ENCODE results near the gene TACC2.

TACC2 gene

GRCh38 chr10:122186816-122187810, 198.2 kb downstream of the TACC2 start:
- Histone ChIP-seq H3K27me3 (ENCODE audit: control insufficient read depth in 1 of 2, insufficient read depth in 1 of 2, low read length in 2 of 2) (no peaks in the 10 kb centered on the region), H3K14ac (ENCODE audit: low read length in 2 of 2) (peak overlapping the region in 1 of 2 experiments; percentile 41), H3K23ac (ENCODE audit: low read length in 2 of 2) (no peak overlapping the region), H2AFZ (ENCODE audit: low read depth, low read length) (no peak overlapping the region), H3K9ac (ENCODE audit: low read length) (no peak overlapping the region), H2BK5ac (ENCODE audit: low read depth, low read length, poor library complexity, severe bottlenecking) (no peak overlapping the region), H3K79me1 (replicated peaks; ENCODE audit: low read length, poor library complexity, severe bottlenecking) (peaks cover 39% of the 10 kb centered on the region), H3K4me1 (ENCODE audit: control insufficient read depth, insufficient read depth, low read depth, low read length) (peaks cover 29% of the 10 kb centered on the region), H2BK120ac (ENCODE audit: low read depth, low read length) (no peak overlapping the region), H3K9me3 (ENCODE audit: control insufficient read depth, low read length) (no peaks in the 10 kb centered on the region), H3K4ac (ENCODE audit: low read depth in 1 of 2, low read length in 2 of 2) (no peak overlapping the region), H3K18ac (ENCODE audit: low read depth in 1 of 2, low read length in 2 of 2) (no peak overlapping the region), H2BK12ac (ENCODE audit: low read length in 2 of 2) (peak overlapping the region in 1 of 2 experiments; percentile 15), H2AK5ac (ENCODE audit: low read length, severe bottlenecking) (peak overlapping the region; percentile 15), H3K27ac (ENCODE audit: low read length, poor library complexity, severe bottlenecking) (no peak overlapping the region), H3K36me3 (ENCODE audit: control insufficient read depth in 1 of 2, insufficient read depth in 2 of 2, low read depth in 1 of 2, low read length in 2 of 2) (peaks cover 0 to 2% of the 10 kb centered on the region in 2 experiments), H3K4me3 (ENCODE audit: insufficient read depth in 1 of 2, low read depth in 1 of 2, low read length in 2 of 2) (no peak overlapping the region), H4K91ac (ENCODE audit: low read length) (no peak overlapping the region), H2BK15ac (ENCODE audit: low read depth, poor library complexity, severe bottlenecking) (no peak overlapping the region), H4K8ac (ENCODE audit: low read length) (no peak overlapping the region), H3K4me2 (ENCODE audit: low read length, poor library complexity, severe bottlenecking) (no peak overlapping the region)
- DNase-seq, result no peak
- 95% methylated on average over 19 of the region's 19 CpGs for WGBS

- no peak overlapping the region for H2BK15ac ChIP-seq (ENCODE audit: low read depth, poor library complexity, severe bottlenecking)
- no peak overlapping the region for H2AFZ ChIP-seq (ENCODE audit: low read depth, low read length)
- peak overlapping the region in 1 of 2 experiments; percentile 69 for H2BK12ac ChIP-seq (ENCODE audit: low read length in 2 of 2)
- no peak overlapping the region for H3K4me3 ChIP-seq (ENCODE audit: insufficient read depth in 1 of 2, low read depth in 1 of 2, low read length in 2 of 2)
- WGBS, result 98% methylated on average over 10 of the region's 11 CpGs
- no peak overlapping the region for H3K14ac ChIP-seq (ENCODE audit: low read length in 2 of 2)
- H4K91ac ChIP-seq (ENCODE audit: low read length), result no peak overlapping the region
- no peak overlapping the region for H3K9ac ChIP-seq (ENCODE audit: low read length)
- peaks cover 17% of the 10 kb centered on the region for H3K4me1 ChIP-seq (ENCODE audit: control insufficient read depth, insufficient read depth, low read depth, low read length)
- H2BK5ac ChIP-seq (ENCODE audit: low read depth, low read length, poor library complexity, severe bottlenecking), result no peak overlapping the region
- H3K4me2 ChIP-seq (ENCODE audit: low read length, poor library complexity, severe bottlenecking), result no peak overlapping the region
- peaks cover 47% of the 10 kb centered on the region for H3K79me1 ChIP-seq (replicated peaks; ENCODE audit: low read length, poor library complexity, severe bottlenecking)
- H3K18ac ChIP-seq (ENCODE audit: low read depth in 1 of 2, low read length in 2 of 2), result no peak overlapping the region
- no peak overlapping the region for H3K23ac ChIP-seq (ENCODE audit: low read length in 2 of 2)
- no peak overlapping the region for H3K27ac ChIP-seq (ENCODE audit: low read length, poor library complexity, severe bottlenecking)
- H3K27me3 ChIP-seq (ENCODE audit: control insufficient read depth in 1 of 2, insufficient read depth in 1 of 2, low read length in 2 of 2), result no peaks in the 10 kb centered on the region
- H3K4ac ChIP-seq (ENCODE audit: low read depth in 1 of 2, low read length in 2 of 2), result no peak overlapping the region
- H3K36me3 ChIP-seq (ENCODE audit: control insufficient read depth in 1 of 2, insufficient read depth in 2 of 2, low read depth in 1 of 2, low read length in 2 of 2), result peaks cover 0 to 2% of the 10 kb centered on the region in 2 experiments
- H2AK5ac ChIP-seq (ENCODE audit: low read length, severe bottlenecking), result no peak overlapping the region
- no peak overlapping the region for H4K8ac ChIP-seq (ENCODE audit: low read length)
- DNase-seq, result no peak
- H3K9me3 ChIP-seq (ENCODE audit: control insufficient read depth, low read length), result no peaks in the 10 kb centered on the region
- H2BK120ac ChIP-seq (ENCODE audit: low read depth, low read length), result no peak overlapping the region
Observed at GRCh38 chr10:122188706-122189105, 199.7 kb downstream of the TACC2 start.

DNA sequence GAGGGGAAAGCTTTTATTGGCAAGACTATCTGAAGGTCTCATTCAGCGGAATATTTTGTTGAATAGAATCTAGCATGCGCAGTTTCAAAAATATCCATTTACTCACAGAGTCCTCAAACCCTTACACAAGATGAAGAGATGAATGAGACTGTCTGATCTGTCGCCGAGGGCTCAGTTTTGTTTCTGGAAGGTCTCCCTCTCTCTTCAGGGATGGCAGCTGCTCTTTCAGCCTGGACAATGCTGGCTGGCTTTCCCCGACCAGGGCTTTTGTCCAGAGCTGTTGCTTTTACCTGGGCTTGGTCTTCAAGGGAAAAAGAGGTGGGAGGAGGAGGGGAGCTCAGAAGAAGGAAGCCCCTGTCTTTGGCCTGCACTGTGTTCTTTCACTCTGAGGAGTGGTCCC, 200.2 kb downstream of the TACC2 start:
- peaks cover 17% of the 10 kb centered on the region for H3K4me1 ChIP-seq (ENCODE audit: control insufficient read depth, insufficient read depth, low read depth, low read length)
- H2BK120ac ChIP-seq (ENCODE audit: low read depth, low read length), result no peak overlapping the region
- H3K4me3 ChIP-seq (ENCODE audit: insufficient read depth in 1 of 2, low read depth in 1 of 2, low read length in 2 of 2), result no peak overlapping the region
- no peak overlapping the region for H3K4me2 ChIP-seq (ENCODE audit: low read length, poor library complexity, severe bottlenecking)
- H3K9ac ChIP-seq (ENCODE audit: low read length), result no peak overlapping the region
- H3K9me3 ChIP-seq (ENCODE audit: control insufficient read depth, low read length), result no peaks in the 10 kb centered on the region
- no peak overlapping the region for H3K14ac ChIP-seq (ENCODE audit: low read length in 2 of 2)
- H3K27me3 ChIP-seq (ENCODE audit: control insufficient read depth in 1 of 2, insufficient read depth in 1 of 2, low read length in 2 of 2), result no peaks in the 10 kb centered on the region
- no peak overlapping the region for H3K4ac ChIP-seq (ENCODE audit: low read depth in 1 of 2, low read length in 2 of 2)
- H3K18ac ChIP-seq (ENCODE audit: low read depth in 1 of 2, low read length in 2 of 2), result no peak overlapping the region
- H3K23ac ChIP-seq (ENCODE audit: low read length in 2 of 2), result no peak overlapping the region
- no peak overlapping the region for H4K8ac ChIP-seq (ENCODE audit: low read length)
- H3K27ac ChIP-seq (ENCODE audit: low read length, poor library complexity, severe bottlenecking), result no peak overlapping the region
- H2BK15ac ChIP-seq (ENCODE audit: low read depth, poor library complexity, severe bottlenecking), result no peak overlapping the region
- peaks cover 0 to 2% of the 10 kb centered on the region in 2 experiments for H3K36me3 ChIP-seq (ENCODE audit: control insufficient read depth in 1 of 2, insufficient read depth in 2 of 2, low read depth in 1 of 2, low read length in 2 of 2)
- DNase-seq, result no peak
- peaks cover 44% of the 10 kb centered on the region for H3K79me1 ChIP-seq (replicated peaks; ENCODE audit: low read length, poor library complexity, severe bottlenecking)
- WGBS, result 87% methylated on average over 5 of the region's 5 CpGs
- no peak overlapping the region for H2AFZ ChIP-seq (ENCODE audit: low read depth, low read length)
- no peak overlapping the region for H4K91ac ChIP-seq (ENCODE audit: low read length)
- no peak overlapping the region for H2BK5ac ChIP-seq (ENCODE audit: low read depth, low read length, poor library complexity, severe bottlenecking)
- H2BK12ac ChIP-seq (ENCODE audit: low read length in 2 of 2), result no peak overlapping the region
- H2AK5ac ChIP-seq (ENCODE audit: low read length, severe bottlenecking), result no peak overlapping the region

DNA sequence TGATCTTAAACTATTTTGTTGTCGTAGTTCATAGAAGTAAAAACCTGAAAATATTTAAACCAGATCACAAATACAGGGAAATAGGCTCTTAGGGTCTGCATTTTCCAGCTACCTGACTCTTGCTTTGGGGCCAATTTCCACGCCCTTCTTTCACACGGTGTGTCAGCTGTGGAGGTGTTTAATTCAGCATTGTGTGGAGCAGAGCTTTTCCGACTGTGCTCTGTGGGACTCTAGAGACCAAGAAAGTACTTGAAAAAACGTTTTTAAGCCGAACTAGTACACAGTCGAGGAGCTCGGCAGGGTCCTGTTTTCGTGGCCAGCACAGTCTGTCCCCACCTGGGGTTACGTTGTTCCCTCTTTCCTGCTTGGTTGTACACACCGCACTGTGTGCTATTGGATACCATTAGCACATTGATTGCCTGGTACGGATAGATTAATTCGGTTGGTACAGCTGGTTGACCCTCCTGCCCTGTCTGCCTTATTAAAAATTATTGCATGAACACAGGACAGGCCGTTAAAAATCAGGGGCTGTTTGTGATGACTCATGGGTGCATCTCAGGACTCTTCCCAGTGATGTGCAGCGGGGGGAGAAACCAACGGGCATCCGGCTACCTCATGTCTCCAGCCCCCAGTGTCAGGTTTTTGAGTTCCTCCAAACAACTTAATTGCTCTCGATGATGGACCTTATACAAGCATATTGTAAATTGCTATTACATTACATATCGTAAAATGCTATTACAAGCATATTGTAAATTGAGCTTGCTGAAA, 201.4 kb downstream of the TACC2 start:
- peak overlapping the region in 1 of 2 experiments; percentile 42 for H3K23ac ChIP-seq (ENCODE audit: low read length in 2 of 2)
- H3K18ac ChIP-seq (ENCODE audit: low read depth in 1 of 2, low read length in 2 of 2), result peak overlapping the region in 1 of 2 experiments; percentile 4
- H3K4me2 ChIP-seq (ENCODE audit: low read length, poor library complexity, severe bottlenecking), result peak overlapping the region; percentile 34
- H2BK120ac ChIP-seq (ENCODE audit: low read depth, low read length), result no peak overlapping the region
- peak overlapping the region; percentile 17 for H3K27ac ChIP-seq (ENCODE audit: low read length, poor library complexity, severe bottlenecking)
- H3K27me3 ChIP-seq (ENCODE audit: control insufficient read depth in 1 of 2, insufficient read depth in 1 of 2, low read length in 2 of 2), result no peaks in the 10 kb centered on the region
- DNase-seq, result peak; percentile 62
- no peak overlapping the region for H2BK12ac ChIP-seq (ENCODE audit: low read length in 2 of 2)
- H3K4me1 ChIP-seq (ENCODE audit: control insufficient read depth, insufficient read depth, low read depth, low read length), result peaks cover 17% of the 10 kb centered on the region
- no peak overlapping the region for H2AFZ ChIP-seq (ENCODE audit: low read depth, low read length)
- H2BK5ac ChIP-seq (ENCODE audit: low read depth, low read length, poor library complexity, severe bottlenecking), result no peak overlapping the region
- H3K9ac ChIP-seq (ENCODE audit: low read length), result no peak overlapping the region
- H3K14ac ChIP-seq (ENCODE audit: low read length in 2 of 2), result no peak overlapping the region
- no peak overlapping the region for H4K8ac ChIP-seq (ENCODE audit: low read length)
- peaks cover 50% of the 10 kb centered on the region for H3K79me1 ChIP-seq (replicated peaks; ENCODE audit: low read length, poor library complexity, severe bottlenecking)
- H3K36me3 ChIP-seq (ENCODE audit: control insufficient read depth in 1 of 2, insufficient read depth in 2 of 2, low read depth in 1 of 2, low read length in 2 of 2), result peaks cover 0 to 7% of the 10 kb centered on the region in 2 experiments
- H2BK15ac ChIP-seq (ENCODE audit: low read depth, poor library complexity, severe bottlenecking), result no peak overlapping the region
- WGBS, result 60% methylated on average over 17 of the region's 19 CpGs
- H3K9me3 ChIP-seq (ENCODE audit: control insufficient read depth, low read length), result no peaks in the 10 kb centered on the region
- peak overlapping the region in 1 of 2 experiments; percentile 37 for H3K4ac ChIP-seq (ENCODE audit: low read depth in 1 of 2, low read length in 2 of 2)
- H4K91ac ChIP-seq (ENCODE audit: low read length), result no peak overlapping the region
- peak overlapping the region; percentile 71 for H2AK5ac ChIP-seq (ENCODE audit: low read length, severe bottlenecking)
- no peak overlapping the region for H3K4me3 ChIP-seq (ENCODE audit: insufficient read depth in 1 of 2, low read depth in 1 of 2, low read length in 2 of 2)

Data from mesenchymal stem cell (in vitro differentiated cells and primary cell).